Mesendoderm (in vitro differentiated cells): Measurements from ENCODE around the gene ACOT7.

Source experiments
- DNase-seq: peaks from one replicate; pipeline ENCODE4 v3.0.0; 2013
- H2AK5ac ChIP-seq: 2 replicates; pipeline ENCODE4 v1.6.1; 2013; ENCODE audit warnings: low read length, inconsistent platforms
- H2BK120ac ChIP-seq: 2 replicates; pipeline ENCODE4 v1.6.1; 2013; ENCODE audit warnings: low read depth, mild to moderate bottlenecking, low read length, moderate library complexity, mixed read lengths
- H2BK15ac ChIP-seq: replicated peaks from 2 replicates; pipeline ENCODE4 v1.6.1; 2013; ENCODE audit warnings: low read depth, mild to moderate bottlenecking, moderate library complexity
- H2BK5ac ChIP-seq: 2 replicates; pipeline ENCODE4 v1.6.1; 2013; ENCODE audit warnings: low read length, inconsistent platforms
- H3K18ac ChIP-seq: 2 replicates; pipeline ENCODE4 v1.6.1; 2013; ENCODE audit warnings: mild to moderate bottlenecking, low read length, mixed read lengths
- H3K23ac ChIP-seq: one replicate; pipeline ENCODE4 v1.6.1; 2013; ENCODE audit warnings: low read length
- H3K27ac ChIP-seq: 2 replicates; pipeline ENCODE4 v1.5.1; 2013; ENCODE audit warnings: low read depth, mild to moderate bottlenecking, inconsistent platforms, low read length, moderate library complexity
- H3K27me3 ChIP-seq: 2 replicates; pipeline ENCODE4 v1.6.1; 2013; ENCODE audit warnings: low read length, control low read depth, mild to moderate bottlenecking, inconsistent platforms; ENCODE audit not compliant: insufficient read depth, poor library complexity
- H3K36me3 ChIP-seq: 2 replicates; pipeline ENCODE4 v1.6.1; 2013; ENCODE audit warnings: low read length, inconsistent platforms; ENCODE audit not compliant: control insufficient read depth, insufficient read depth
- H3K4ac ChIP-seq: one replicate; pipeline ENCODE4 v1.6.1; 2013; ENCODE audit warnings: low read depth, mild to moderate bottlenecking, low read length, moderate library complexity
- H3K4me1 ChIP-seq: 2 replicates; pipeline ENCODE4 v1.6.1; 2013; ENCODE audit warnings: low read depth, low read length, inconsistent platforms; ENCODE audit not compliant: control insufficient read depth
- H3K4me2 ChIP-seq: 2 replicates; pipeline ENCODE4 v1.6.1; 2013; ENCODE audit warnings: low read length
- H3K4me3 ChIP-seq: 2 replicates; pipeline ENCODE4 v1.5.1; 2013; ENCODE audit warnings: mild to moderate bottlenecking, low read length
- H3K56ac ChIP-seq: one replicate; pipeline ENCODE4 v1.6.1; 2013; ENCODE audit warnings: low read length
- H3K79me1 ChIP-seq: 2 replicates; pipeline ENCODE4 v1.6.1; 2013; ENCODE audit warnings: low read length, inconsistent platforms
- H3K79me2 ChIP-seq: 2 replicates; pipeline ENCODE4 v1.6.1; 2013; ENCODE audit warnings: mild to moderate bottlenecking, low read length; ENCODE audit not compliant: control insufficient read depth, insufficient read depth
- H3K9ac ChIP-seq: 2 replicates; pipeline ENCODE4 v1.6.1; 2013; ENCODE audit warnings: low read length, inconsistent platforms
- H4K5ac ChIP-seq: one replicate; pipeline ENCODE4 v1.6.1; 2013; ENCODE audit warnings: low read length
- H4K8ac ChIP-seq: one replicate; pipeline ENCODE4 v1.6.1; 2013; ENCODE audit warnings: low read depth, mild to moderate bottlenecking, control low read depth, low read length, moderate library complexity
- WGBS: extraction: QIAGEN DNeasy Blood & Tissue Kit; methylation state at CpG from one replicate; pipeline ENCODE4 v1.1.7; 2013; ENCODE audit warnings: low lambda C conversion rate, missing lambda C conversion rate; ENCODE audit not compliant: insufficient coverage; ENCODE audit errors: extremely low coverage; 5-methylcytosine and 5-hydroxymethylcytosine counted together

ACOT7 gene

GRCh38 chr1:6261615-6261995 is 132.0 kb downstream of the ACOT7 start:
- H3K9ac ChIP-seq: no peak overlapping the region
- no CpG with 5 or more reads among the region's 15 CpGs for WGBS

DNA sequence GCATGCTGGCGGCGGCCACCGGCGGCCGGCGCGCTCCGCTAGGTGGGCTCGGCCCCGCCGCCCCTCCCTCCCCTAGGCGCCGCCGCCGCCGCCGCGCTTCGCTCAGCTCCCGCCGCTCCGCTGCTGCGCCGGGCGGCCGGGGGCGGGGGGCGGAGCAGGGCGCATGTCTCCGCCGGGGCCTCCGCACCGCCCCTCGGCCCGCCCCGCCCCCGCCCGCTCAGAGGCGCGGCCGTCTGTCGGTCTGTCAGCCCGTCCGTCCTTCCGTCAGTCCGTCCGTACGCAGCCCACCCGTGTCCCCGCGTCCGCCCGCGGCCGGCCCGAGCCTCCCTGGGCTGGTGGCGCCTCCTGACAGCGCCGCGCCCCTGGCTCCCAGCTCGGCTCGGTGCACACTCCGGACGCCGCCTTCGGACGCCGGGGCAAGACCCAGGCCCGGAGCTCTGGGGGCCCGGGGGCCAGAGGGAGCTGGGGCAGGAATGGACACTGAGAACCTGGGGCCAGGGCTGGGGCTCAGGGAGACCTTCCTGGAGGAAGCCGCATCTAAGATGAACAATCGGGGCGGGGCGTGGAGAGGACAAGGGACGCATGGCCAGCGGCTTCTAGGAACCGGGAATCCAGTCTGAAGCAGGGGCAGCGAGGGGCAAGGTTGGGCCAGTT is 132.5 kb downstream of the ACOT7 start, which contains the start of gene GPR153:
Gene GPR153, minus strand, starts transcription at position 138 of the 654 bp plus-strand sequence. CDS start 6,193 bp downstream, outside the sequence.
- Histone ChIP-seq H3K79me1 (no peaks in the 10 kb centered on the region), H3K4ac (no peak within 1 kb of the TSS), H3K4me3 (peak within 1 kb of the TSS; percentile 28), H4K5ac (no peak within 1 kb of the TSS), H2AK5ac (no peak within 1 kb of the TSS), H3K9ac (peak within 1 kb of the TSS; percentile 51), H3K79me2 (no peaks in the 10 kb centered on the region), H4K8ac (no peak within 1 kb of the TSS), H2BK120ac (no peak within 1 kb of the TSS), H3K36me3 (no peaks in the 10 kb centered on the region), H3K56ac (peak within 1 kb of the TSS; percentile 70), H2BK15ac (no peak within 1 kb of the TSS), H3K23ac (no peak within 1 kb of the TSS), H3K27me3 (no peaks in the 10 kb centered on the region), H3K27ac (no peak within 1 kb of the TSS), H3K4me1 (no peaks in the 10 kb centered on the region), H3K4me2 (peak within 1 kb of the TSS; percentile 30), H2BK5ac (no peak within 1 kb of the TSS), H3K18ac (peak within 1 kb of the TSS; percentile 8)
- DNase-seq: no peak
- WGBS: no CpG with 5 or more reads among the region's 78 CpGs

More at GRCh38 chr1:6261615-6261995, 132.0 kb downstream of the ACOT7 start:
- Histone ChIP-seq H3K4me2 (peak overlapping the region; percentile 14), H4K5ac (no peak overlapping the region), H3K56ac (peak overlapping the region; percentile 67), H3K4me1 (no peaks in the 10 kb centered on the region), H4K8ac (no peak overlapping the region), H3K79me2 (no peaks in the 10 kb centered on the region), H2BK15ac (no peak overlapping the region), H3K36me3 (no peaks in the 10 kb centered on the region), H3K23ac (no peak overlapping the region), H3K4me3 (no peak overlapping the region), H3K4ac (no peak overlapping the region), H3K27ac (no peak overlapping the region), H3K18ac (no peak overlapping the region), H2BK120ac (no peak overlapping the region), H3K27me3 (no peaks in the 10 kb centered on the region), H2BK5ac (no peak overlapping the region), H2AK5ac (no peak overlapping the region), H3K79me1 (no peaks in the 10 kb centered on the region)
- peak; percentile 58 for DNase-seq

- Histone ChIP-seq H2BK15ac (no peak overlapping the region), H3K4me2 (peak overlapping the region; percentile 30), H4K8ac (no peak overlapping the region), H3K18ac (peak overlapping the region; percentile 8), H3K79me1 (no peaks in the 10 kb centered on the region), H3K4ac (no peak overlapping the region), H3K27me3 (no peaks in the 10 kb centered on the region), H2BK5ac (no peak overlapping the region), H3K4me3 (peak overlapping the region; percentile 28), H3K9ac (peak overlapping the region; percentile 32), H4K5ac (no peak overlapping the region), H3K79me2 (no peaks in the 10 kb centered on the region), H3K4me1 (no peaks in the 10 kb centered on the region), H3K27ac (no peak overlapping the region), H3K56ac (peak overlapping the region; percentile 70), H3K36me3 (no peaks in the 10 kb centered on the region), H2AK5ac (no peak overlapping the region), H2BK120ac (no peak overlapping the region), H3K23ac (no peak overlapping the region)
- no peak for DNase-seq
- no CpG with 5 or more reads among the region's 61 CpGs for WGBS
Measured at GRCh38 chr1:6260433-6260934, 133.1 kb downstream of the ACOT7 start.

GRCh38 chr1:6259491-6260362 is 133.8 kb downstream of the ACOT7 start:
- Histone ChIP-seq H2BK15ac (no peak overlapping the region), H3K4me1 (no peaks in the 10 kb centered on the region), H3K36me3 (no peaks in the 10 kb centered on the region), H3K4me2 (no peak overlapping the region), H2BK120ac (no peak overlapping the region), H4K5ac (no peak overlapping the region), H3K27ac (no peak overlapping the region), H2BK5ac (no peak overlapping the region), H3K79me1 (no peaks in the 10 kb centered on the region), H3K4ac (no peak overlapping the region), H3K79me2 (no peaks in the 10 kb centered on the region), H3K23ac (no peak overlapping the region), H3K27me3 (no peaks in the 10 kb centered on the region), H4K8ac (no peak overlapping the region), H3K9ac (no peak overlapping the region), H2AK5ac (no peak overlapping the region), H3K4me3 (no peak overlapping the region), H3K56ac (no peak overlapping the region), H3K18ac (peak overlapping the region; percentile 8)
- DNase-seq: peak; percentile 75
- no CpG with 5 or more reads among the region's 46 CpGs for WGBS

DNA sequence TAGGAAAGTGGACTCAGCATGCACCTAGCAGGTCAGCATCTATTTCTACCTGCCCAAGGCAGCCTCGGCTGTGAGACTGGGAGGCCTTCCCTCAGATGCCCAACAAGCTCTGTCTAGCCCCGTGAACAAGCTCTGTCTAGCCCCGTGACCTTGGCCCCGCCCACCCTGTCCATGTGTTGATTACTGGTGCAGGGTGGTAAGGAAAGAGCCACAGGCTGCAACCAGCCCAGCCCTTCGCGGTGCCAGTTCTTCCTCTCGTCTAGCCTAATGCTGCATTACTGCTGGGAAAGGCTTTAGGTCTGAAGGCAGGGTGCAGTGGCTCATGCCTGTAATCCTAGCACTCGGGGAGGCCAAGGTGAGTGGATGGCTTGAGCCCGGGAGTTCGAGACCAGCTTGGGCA is 134.9 kb downstream of the ACOT7 start:
- Histone ChIP-seq H3K56ac (no peak overlapping the region), H3K9ac (no peak overlapping the region), H2BK120ac (no peak overlapping the region), H3K27ac (no peak overlapping the region), H4K8ac (no peak overlapping the region), H3K4ac (no peak overlapping the region), H2BK5ac (no peak overlapping the region), H3K18ac (no peak overlapping the region), H3K4me2 (no peak overlapping the region), H3K79me1 (no peaks in the 10 kb centered on the region), H2AK5ac (no peak overlapping the region), H3K23ac (no peak overlapping the region), H3K36me3 (no peaks in the 10 kb centered on the region), H3K27me3 (no peaks in the 10 kb centered on the region), H2BK15ac (no peak overlapping the region), H3K79me2 (no peaks in the 10 kb centered on the region), H3K4me1 (no peaks in the 10 kb centered on the region), H3K4me3 (no peak overlapping the region), H4K5ac (no peak overlapping the region)
- no CpG with 5 or more reads among the region's 10 CpGs for WGBS
- DNase-seq: no peak
